Keratinocyte (primary cell): ENCODE data around the gene UNC13B. TPM values are rescaled to one million over a fixed set of nuclear protein-coding genes. Genes with fewer than 3 reads are reported as not detected.

Source experiments
- DNase-seq: peaks from one replicate; pipeline ENCODE4 v3.0.0-alpha.2; 2011; ENCODE audit warnings: low read depth, missing footprints, low spot score
- FAIRE-seq: peaks from 2 replicates; lab custom pipeline; 2011; peaks lifted over from hg19 to GRCh38; lab: Jason Lieb, UNC
- H2AFZ ChIP-seq: 2 replicates; pipeline ENCODE4 v1.6.0; 2012; ENCODE audit warnings: low read length, control low read depth, inconsistent platforms; ENCODE audit not compliant: control insufficient read depth
- H3K27ac ChIP-seq: 2 replicates; pipeline ENCODE4 v1.5.1; 2011; ENCODE audit warnings: low read length; ENCODE audit not compliant: control insufficient read depth, insufficient read depth
- H3K27me3 ChIP-seq: 3 replicates; pipeline ENCODE4 v1.6.0; 2011; ENCODE audit warnings: low read length; ENCODE audit not compliant: control insufficient read depth, insufficient read depth; ENCODE audit errors: extremely low read depth
- H3K36me3 ChIP-seq, 2 experiments: 2 replicates in 1 of 2; 3 replicates in 1 of 2; pipeline ENCODE4 v1.5.1; 2011; ENCODE audit warnings: low read length in 2 of 2, mild to moderate bottlenecking in 1 of 2; ENCODE audit not compliant: control insufficient read depth in 2 of 2, insufficient read depth in 2 of 2; ENCODE audit errors: extremely low read depth in 1 of 2
- H3K4me1 ChIP-seq: 3 replicates; pipeline ENCODE4 v1.5.1; 2011; ENCODE audit warnings: low read length; ENCODE audit not compliant: control insufficient read depth, insufficient read depth; ENCODE audit errors: extremely low read depth
- H3K4me2 ChIP-seq: 3 replicates; pipeline ENCODE4 v1.6.0; 2011; ENCODE audit warnings: low read depth, low read length; ENCODE audit not compliant: control insufficient read depth, insufficient read depth; ENCODE audit errors: extremely low read depth
- H3K4me3 ChIP-seq, 3 experiments: fragments of 200-600 bp in 1 of 3; sonication (generic) in 1 of 3; 2 replicates in 2 of 3; 3 replicates in 1 of 3; pipeline ENCODE4 v1.5.1; 2011 to 2016; ENCODE audit warnings: low read length in 3 of 3, mild to moderate bottlenecking in 3 of 3, control low read depth in 2 of 3, inconsistent platforms in 1 of 3, low read depth in 1 of 3, mixed read lengths in 1 of 3, mixed run types in 1 of 3, moderate library complexity in 1 of 3; ENCODE audit not compliant: control insufficient read depth in 2 of 3, insufficient read depth in 2 of 3; ENCODE audit errors: extremely low read depth in 1 of 3
- H3K79me2 ChIP-seq: 2 replicates; pipeline ENCODE4 v1.6.0; 2012; ENCODE audit warnings: low read length; ENCODE audit not compliant: control insufficient read depth, insufficient read depth
- H3K9ac ChIP-seq: 3 replicates; pipeline ENCODE4 v1.6.0; 2011; ENCODE audit warnings: low read length; ENCODE audit not compliant: control insufficient read depth, insufficient read depth; ENCODE audit errors: extremely low read depth
- H3K9me1 ChIP-seq: 3 replicates; pipeline ENCODE4 v1.6.0; 2011; ENCODE audit warnings: low read length; ENCODE audit not compliant: control insufficient read depth, insufficient read depth; ENCODE audit errors: extremely low read depth
- H3K9me3 ChIP-seq: 2 replicates; pipeline ENCODE4 v1.5.1; 2012; ENCODE audit warnings: low read depth, low read length; ENCODE audit not compliant: control insufficient read depth
- H4K20me1 ChIP-seq: 3 replicates; pipeline ENCODE4 v1.6.0; 2011; ENCODE audit warnings: low read length; ENCODE audit not compliant: control insufficient read depth, insufficient read depth; ENCODE audit errors: extremely low read depth
- CTCF ChIP-seq, 3 experiments: IDR thresholded peaks in 1 of 3; conservative IDR thresholded peaks in 1 of 3; optimal IDR thresholded peaks in 1 of 3; 2 replicates in 2 of 3; 3 replicates in 1 of 3; pipeline versions ENCODE3 to v1.5.1; 2011; ENCODE audit warnings: low read length in 3 of 3, mild to moderate bottlenecking in 3 of 3, moderate library complexity in 2 of 3, control low read depth in 1 of 3, inconsistent platforms in 1 of 3; ENCODE audit not compliant: insufficient read depth in 2 of 3; ENCODE audit errors: extremely low read depth in 1 of 3
- EZH2 ChIP-seq: IDR thresholded peaks from one replicate; pipeline ENCODE4 v1.6.1; 2012; ENCODE audit warnings: inconsistent platforms, mild to moderate bottlenecking, low read length, moderate library complexity
- dilution Hi-C: fragments of 300-500 bp; cut with MboI; formaldehyde crosslinking; loops from one replicate; pipeline ENCODE4 v1.7.0; 2020; ENCODE audit warnings: low sequenced_read_pairs; ENCODE audit not compliant: extremely low pct_ligation_motif_present
- polyA plus RNA-seq, 5 experiments: library from polyadenylated mRNA; depleted of rRNA in 3 of 5; stranded (reverse) in 3 of 5; stranded (forward) in 1 of 5; unstranded in 1 of 5; fragments of >200 nt; gene quantifications; 1 replicate in 1 of 5; 2 replicates in 3 of 5; 3 replicates in 1 of 5; pipeline versions ENCODE4 v1.2.1 to v1.2.3, GENCODE V29; 2011 to 2012; ENCODE audit warnings: missing spikeins in 2 of 5, low read depth in 1 of 5, low replicate concordance in 1 of 5

The UNC13B gene
- polyA plus RNA-seq, 1 donor (not counting 4 experiments of a cell fraction or from before 2014, with no cell fraction given), result 9.3 TPM

GRCh38 chr9:35432076-35432475 lies 270.3 kb downstream of the UNC13B start:
- Histone ChIP-seq H3K4me1 (no peaks in the 10 kb centered on the region), H3K9me1 (no peaks in the 10 kb centered on the region), H3K4me2 (no peak overlapping the region), H4K20me1 (no peaks in the 10 kb centered on the region), H3K36me3 (no peaks in the 10 kb centered on the region), H2AFZ (no peak overlapping the region), H3K79me2 (no peaks in the 10 kb centered on the region), H3K9ac (no peak overlapping the region), H3K9me3 (no peaks in the 10 kb centered on the region), H3K27ac (no peak overlapping the region), H3K4me3 (no peak overlapping the region), H3K27me3 (no peaks in the 10 kb centered on the region)
- TF ChIP-seq EZH2 (no peak), CTCF (optimal IDR thresholded peaks at IDR 0.05 in 1 of 3, IDR thresholded peaks at IDR 0.05 in 1 of 3, conservative IDR thresholded peaks at IDR 0.05 in 1 of 3; ENCODE audit: extremely low read depth in 1 of 3, insufficient read depth in 2 of 3, low read length in 3 of 3) (no peak)
- dilution Hi-C loops, result no loop called here
- FAIRE-seq, result no peak
- no peak for DNase-seq

- Histone ChIP-seq H3K36me3 (no peaks in the 10 kb centered on the region), H3K27ac (no peak overlapping the region), H3K9ac (no peak overlapping the region), H3K4me1 (no peaks in the 10 kb centered on the region), H4K20me1 (no peaks in the 10 kb centered on the region), H3K4me2 (no peak overlapping the region), H3K9me3 (no peaks in the 10 kb centered on the region), H2AFZ (no peak overlapping the region), H3K9me1 (no peaks in the 10 kb centered on the region), H3K79me2 (no peaks in the 10 kb centered on the region), H3K27me3 (no peaks in the 10 kb centered on the region), H3K4me3 (no peak overlapping the region)
- FAIRE-seq (no peak), DNase-seq (no peak)
- TF ChIP-seq EZH2, result no peak
- TF ChIP-seq CTCF (optimal IDR thresholded peaks at IDR 0.05 in 1 of 3, IDR thresholded peaks at IDR 0.05 in 1 of 3, conservative IDR thresholded peaks at IDR 0.05 in 1 of 3; ENCODE audit: extremely low read depth in 1 of 3, insufficient read depth in 2 of 3, low read length in 3 of 3), result no peak
- dilution Hi-C loops, result no loop called here
Observed at GRCh38 chr9:35436933-35437332, 275.1 kb downstream of the UNC13B start.
